NB4 (cell line): ENCODE results near the gene SPEG.

Experiments
- DNase-seq: peaks from one replicate; pipeline ENCODE4 v3.0.0; 2010; ENCODE audit warnings: low read depth
- H3K4me3 ChIP-seq: one replicate; pipeline ENCODE4 v1.5.1; 2011; ENCODE audit warnings: mild to moderate bottlenecking, low read depth, low read length, moderate library complexity
- MYC ChIP-seq: IDR thresholded peaks from 2 replicates; pipeline ENCODE4 v1.6.1; 2011; ENCODE audit warnings: low read depth, low read length
- POLR2A ChIP-seq: IDR thresholded peaks from 2 replicates; pipeline ENCODE4 v1.6.1; 2011; ENCODE audit warnings: mild to moderate bottlenecking; ENCODE audit not compliant: insufficient read length; ENCODE audit errors: extremely low read depth
- TF ChIP-seq, protein P1 (sequence below): IDR thresholded peaks from one replicate; pipeline ENCODE4 v1.5.1; 2012; ENCODE audit warnings: low read depth, low read length
- TF ChIP-seq, protein P2 (sequence below): IDR thresholded peaks from 2 replicates; pipeline ENCODE4 v1.6.1; 2011; ENCODE audit warnings: low read depth, low read length

The SPEG gene

DNA sequence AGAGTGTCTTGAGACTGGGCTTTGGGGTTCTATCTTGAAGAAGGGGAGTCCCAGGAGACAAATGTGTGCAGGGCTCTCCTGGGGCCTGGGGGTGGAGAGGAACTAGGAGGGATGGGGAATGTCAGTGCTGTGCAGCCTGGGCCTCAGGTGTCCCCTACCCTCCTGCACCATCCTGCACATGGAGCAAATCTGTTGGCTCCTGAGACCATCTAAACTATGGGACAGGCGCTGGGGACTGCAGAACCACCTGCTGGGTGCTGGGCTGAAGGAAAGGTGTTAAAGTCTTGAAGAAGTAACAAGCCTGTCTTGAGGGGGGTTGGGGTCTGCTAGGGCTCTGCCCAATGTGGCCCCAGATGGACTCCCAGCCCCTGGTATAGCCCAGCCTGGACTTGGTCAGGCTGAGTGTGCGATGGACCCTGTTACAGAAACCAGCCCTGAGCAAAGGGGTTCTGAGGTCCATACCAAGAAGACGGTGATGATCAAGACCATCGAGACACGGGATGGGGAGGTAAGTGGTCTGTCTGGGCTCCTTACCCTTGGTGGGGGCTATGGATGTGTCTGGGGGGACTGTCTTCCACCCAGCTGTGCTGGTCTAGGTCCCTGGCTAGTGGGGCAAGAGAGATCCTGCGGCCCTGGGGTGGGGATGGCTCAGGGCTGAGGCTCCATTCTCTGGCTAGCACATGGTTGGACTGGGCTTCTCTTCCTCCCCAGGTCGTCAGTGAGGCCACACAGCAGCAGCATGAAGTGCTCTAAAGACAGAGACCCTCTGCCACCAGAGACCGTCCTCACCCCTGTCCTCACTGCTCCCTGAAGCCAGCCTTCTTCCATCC is 9.2 kb upstream of the SPEG start:
- TF ChIP-seq, protein P1, sequence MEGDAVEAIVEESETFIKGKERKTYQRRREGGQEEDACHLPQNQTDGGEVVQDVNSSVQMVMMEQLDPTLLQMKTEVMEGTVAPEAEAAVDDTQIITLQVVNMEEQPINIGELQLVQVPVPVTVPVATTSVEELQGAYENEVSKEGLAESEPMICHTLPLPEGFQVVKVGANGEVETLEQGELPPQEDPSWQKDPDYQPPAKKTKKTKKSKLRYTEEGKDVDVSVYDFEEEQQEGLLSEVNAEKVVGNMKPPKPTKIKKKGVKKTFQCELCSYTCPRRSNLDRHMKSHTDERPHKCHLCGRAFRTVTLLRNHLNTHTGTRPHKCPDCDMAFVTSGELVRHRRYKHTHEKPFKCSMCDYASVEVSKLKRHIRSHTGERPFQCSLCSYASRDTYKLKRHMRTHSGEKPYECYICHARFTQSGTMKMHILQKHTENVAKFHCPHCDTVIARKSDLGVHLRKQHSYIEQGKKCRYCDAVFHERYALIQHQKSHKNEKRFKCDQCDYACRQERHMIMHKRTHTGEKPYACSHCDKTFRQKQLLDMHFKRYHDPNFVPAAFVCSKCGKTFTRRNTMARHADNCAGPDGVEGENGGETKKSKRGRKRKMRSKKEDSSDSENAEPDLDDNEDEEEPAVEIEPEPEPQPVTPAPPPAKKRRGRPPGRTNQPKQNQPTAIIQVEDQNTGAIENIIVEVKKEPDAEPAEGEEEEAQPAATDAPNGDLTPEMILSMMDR, result no peak
- TF ChIP-seq MYC (no peak), POLR2A (no peak)
- TF ChIP-seq, protein P2, sequence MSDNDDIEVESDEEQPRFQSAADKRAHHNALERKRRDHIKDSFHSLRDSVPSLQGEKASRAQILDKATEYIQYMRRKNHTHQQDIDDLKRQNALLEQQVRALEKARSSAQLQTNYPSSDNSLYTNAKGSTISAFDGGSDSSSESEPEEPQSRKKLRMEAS, result no peak

DNA sequence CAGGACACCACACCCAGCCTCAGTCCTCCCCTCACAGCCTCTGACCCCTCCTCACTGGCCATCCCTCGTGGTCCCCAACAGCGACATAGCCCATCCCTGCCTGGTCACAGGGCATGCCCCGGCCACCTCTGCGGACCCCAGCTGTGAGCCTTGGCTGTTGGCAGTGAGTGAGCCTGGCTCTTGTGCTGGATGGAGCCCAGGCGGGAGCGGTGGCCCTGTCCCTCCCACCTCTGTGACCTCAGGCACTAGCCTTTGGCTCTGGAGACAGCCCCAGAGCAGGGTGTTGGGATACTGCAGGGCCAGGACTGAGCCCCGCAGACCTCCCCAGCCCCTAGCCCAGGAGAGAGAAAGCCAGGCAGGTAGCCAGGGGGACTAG is 8.6 kb upstream of the SPEG start:
- no peak overlapping the region for H3K4me3 ChIP-seq
- no peak for DNase-seq
- TF ChIP-seq, protein P2, result no peak
- TF ChIP-seq POLR2A (no peak), MYC (no peak)
- TF ChIP-seq, protein P1, result no peak

More for the DNA sequence above, 9.2 kb upstream of the SPEG start:
- no peak for DNase-seq
- no peak overlapping the region for H3K4me3 ChIP-seq

DNA sequence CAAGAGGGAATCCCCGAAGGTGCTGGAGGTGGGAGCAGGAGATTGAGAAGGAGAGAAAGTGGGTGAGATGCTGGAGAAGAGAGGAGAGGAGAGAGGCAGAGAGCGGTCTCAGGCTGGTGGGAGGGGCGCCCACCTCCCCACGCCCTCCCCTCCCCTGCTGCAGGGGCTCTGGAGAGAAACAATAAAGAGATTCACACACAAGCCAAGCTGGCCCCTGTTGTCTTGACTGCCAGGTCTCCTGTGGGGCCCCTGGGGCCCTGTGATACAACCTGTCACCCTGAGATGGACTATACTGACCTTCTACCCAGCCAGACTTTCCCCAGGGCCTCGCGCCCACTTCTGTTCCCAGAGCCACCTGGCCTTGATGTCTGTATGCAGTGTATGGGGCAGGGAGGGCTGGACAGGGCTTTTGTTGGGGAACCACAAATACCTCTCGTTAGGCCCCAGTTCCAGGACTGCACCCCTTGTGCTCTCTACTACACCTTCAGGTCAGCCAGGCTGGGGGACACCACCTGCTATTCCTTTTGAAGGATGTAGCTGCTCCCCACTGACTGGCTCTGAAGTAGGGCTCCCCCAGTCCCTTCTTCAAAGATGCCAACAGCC is 8.0 kb upstream of the SPEG start:
- no peak for DNase-seq
- H3K4me3 ChIP-seq, result no peak overlapping the region
- TF ChIP-seq, protein P1, result no peak
- TF ChIP-seq POLR2A, result no peak
- TF ChIP-seq, protein P2, result no peak
- no peak for TF ChIP-seq MYC

DNA sequence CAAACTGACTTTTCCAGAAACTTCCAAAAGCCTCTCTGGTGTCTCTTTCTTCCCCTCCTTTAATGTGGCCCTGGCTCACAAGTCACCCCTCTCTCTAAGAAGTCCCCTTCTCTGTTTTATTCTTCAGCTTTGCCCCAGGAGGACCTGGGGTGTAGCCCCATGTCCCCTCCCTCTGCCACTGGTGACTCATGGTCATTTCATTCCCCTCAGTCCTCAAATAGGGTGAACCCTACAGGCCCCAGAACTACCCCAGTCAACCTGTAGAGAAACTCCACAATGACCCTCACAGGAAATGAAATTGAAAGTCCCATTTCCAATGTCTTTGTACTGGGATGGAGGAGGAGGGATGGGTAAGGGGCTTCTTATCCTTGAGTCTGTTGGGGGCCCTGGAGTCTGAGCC is 6.2 kb upstream of the SPEG start:
- H3K4me3 ChIP-seq, result no peak overlapping the region
- TF ChIP-seq, protein P1, result no peak
- TF ChIP-seq POLR2A, result no peak
- TF ChIP-seq MYC, result no peak
- TF ChIP-seq, protein P2, result no peak
- no peak for DNase-seq

DNA sequence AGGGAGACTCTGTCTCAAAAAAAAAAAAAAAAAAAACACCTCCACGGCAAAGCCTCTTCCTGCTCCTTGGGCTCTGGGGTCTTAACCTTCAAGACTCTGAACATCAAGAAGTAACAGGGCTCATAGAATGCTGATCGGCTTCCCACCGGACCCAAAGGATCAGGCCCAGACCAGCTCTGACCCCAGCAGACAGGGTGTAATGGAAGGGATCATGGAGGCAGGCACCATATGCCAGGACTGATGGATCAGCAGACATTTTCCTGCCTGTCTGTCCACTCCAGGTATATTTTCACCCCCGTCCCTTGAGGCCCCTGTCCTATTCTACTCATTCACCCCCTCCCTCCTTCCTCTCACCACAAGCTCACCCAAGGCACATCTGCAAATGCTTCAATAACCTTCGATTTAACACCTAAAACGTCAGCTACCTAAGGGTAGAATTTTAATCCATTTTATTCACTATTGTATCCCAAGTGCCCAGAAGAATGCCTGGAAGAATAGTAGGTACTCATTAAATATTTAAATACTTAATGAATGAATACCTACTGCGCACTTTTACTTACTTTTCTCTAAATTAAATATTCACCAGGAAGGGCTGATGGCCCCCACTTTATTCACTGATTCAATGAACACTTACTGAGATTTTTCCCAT is 4.6 kb upstream of the SPEG start:
- TF ChIP-seq, protein P2, result no peak
- TF ChIP-seq MYC (no peak), POLR2A (no peak)
- TF ChIP-seq, protein P1, result no peak

More for the DNA sequence above, 4.6 kb upstream of the SPEG start:
- DNase-seq, result no peak
- no peak overlapping the region for H3K4me3 ChIP-seq
